Measurements from ENCODE around the gene PRR7.

GRCh38 chr5:177447611-177448243 is 1.1 kb downstream of the PRR7 start:
- TF ChIP-seq CTCF (IDR thresholded peaks at IDR 0.05; ENCODE audit: low read depth, low read length, missing input control) (no peak), REST (IDR thresholded peaks at IDR 0.05) (no peak), YY1 (IDR thresholded peaks at IDR 0.05) (no peak)

All from liver (tissue), 2 donors.